GM18498 (cell line): ENCODE measurements around the gene FOCAD.

ENCODE experiments used
- ATAC-seq: cut with Tn5 transposase; IDR thresholded peaks from one replicate; pipeline ENCODE4 v1.9.1; 2021; ENCODE audit warnings: mild to moderate bottlenecking, moderate library complexity; ENCODE audit not compliant: unreplicated experiment

Gene FOCAD

GRCh38 chr9:20728493-20729220 is 44.6 kb downstream of the FOCAD start:
- no peak for ATAC-seq

- ATAC-seq: no peak
Measured at GRCh38 chr9:20729523-20729922, 45.5 kb downstream of the FOCAD start.

GRCh38 chr9:20732118-20732517 is 48.1 kb downstream of the FOCAD start:
- ATAC-seq: no peak

DNA sequence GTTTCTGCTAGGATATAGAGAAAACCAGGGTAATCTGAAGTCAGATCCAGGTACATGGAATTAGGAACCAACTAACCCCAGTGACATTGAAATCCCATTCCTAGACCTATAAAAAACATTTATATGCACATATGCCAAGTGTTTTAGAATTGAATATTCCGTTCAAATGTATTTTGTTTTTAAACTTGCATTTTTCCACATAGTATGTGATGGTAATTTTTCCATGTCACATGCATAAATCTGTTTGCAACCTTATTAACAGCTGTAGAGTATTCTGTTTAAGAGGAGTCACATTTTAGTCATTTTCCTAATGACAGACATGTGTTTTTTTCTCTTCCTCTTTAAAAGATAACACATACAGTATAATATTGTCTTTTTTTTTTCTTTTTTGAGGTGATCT is 50.2 kb downstream of the FOCAD start:
- ATAC-seq: no peak

DNA sequence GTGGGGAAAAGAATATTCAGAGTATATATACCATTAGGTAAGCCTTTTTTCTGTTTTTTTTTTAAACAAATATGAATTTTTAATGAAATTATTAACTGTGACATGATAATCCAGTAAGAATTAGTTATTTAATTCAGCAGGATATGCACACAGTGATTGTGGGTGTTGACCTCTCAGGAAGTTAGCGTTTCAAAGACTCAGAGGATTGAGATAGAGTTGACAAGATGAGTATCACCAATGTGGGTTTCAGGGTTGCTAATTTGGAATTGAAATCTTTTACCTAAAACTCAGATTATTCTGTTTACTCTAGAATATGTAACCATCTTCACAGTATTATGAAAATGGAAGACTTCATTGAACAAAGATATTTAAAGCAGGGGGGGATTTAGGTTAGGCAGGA is 56.2 kb downstream of the FOCAD start:
- ATAC-seq: no peak

DNA sequence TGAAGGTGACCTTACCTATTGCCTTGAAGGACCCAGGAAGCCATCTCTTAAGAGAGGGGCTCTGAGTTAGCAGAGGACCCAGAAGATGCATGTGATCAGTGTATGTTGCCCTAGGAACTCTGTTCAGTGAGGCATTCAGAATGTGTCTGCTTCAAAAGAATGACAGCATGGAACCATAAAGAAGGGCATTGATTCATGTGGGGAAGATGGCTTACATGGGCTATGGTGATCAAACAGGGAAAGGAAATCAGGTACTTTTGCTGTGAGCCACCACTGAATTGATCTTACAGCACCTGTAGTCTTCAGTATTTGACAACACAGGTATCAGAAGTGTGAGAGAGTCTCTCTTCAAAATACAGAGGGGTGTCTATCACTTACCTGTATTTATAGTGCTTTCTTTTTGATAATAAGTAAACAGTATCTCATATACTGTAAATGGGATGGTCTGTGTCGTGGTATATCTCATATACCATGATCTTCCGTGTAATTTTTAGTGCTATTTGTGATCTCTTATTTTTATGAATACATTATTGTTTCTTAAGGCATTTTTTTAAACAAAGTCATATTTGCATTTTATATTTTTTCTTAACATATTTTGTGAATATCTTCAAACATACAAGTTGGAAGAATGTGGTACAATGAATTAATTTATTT is 57.0 kb downstream of the FOCAD start:
- ATAC-seq: no peak

DNA sequence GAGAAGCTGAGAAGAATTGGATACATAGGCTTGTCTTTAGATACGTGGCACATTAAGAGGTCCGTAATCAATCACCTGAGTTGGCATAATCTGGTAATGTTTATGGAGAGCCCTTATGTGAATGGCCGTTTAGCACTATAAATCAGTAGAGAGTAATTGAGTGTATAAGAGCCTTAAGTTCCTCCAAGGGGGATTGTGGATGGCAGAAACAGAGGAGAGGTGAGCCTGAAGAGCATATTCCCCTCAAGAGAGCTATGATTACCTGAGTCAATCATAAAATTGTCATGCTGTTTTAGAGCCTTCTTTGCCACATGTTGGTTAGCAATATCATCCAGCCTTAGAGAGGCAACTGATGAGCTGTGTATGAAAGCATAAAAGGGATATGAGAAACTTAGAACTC is 58.8 kb downstream of the FOCAD start:
- ATAC-seq: no peak

- ATAC-seq: no peak
Measured at GRCh38 chr9:20744036-20744630, 60.1 kb downstream of the FOCAD start.

DNA sequence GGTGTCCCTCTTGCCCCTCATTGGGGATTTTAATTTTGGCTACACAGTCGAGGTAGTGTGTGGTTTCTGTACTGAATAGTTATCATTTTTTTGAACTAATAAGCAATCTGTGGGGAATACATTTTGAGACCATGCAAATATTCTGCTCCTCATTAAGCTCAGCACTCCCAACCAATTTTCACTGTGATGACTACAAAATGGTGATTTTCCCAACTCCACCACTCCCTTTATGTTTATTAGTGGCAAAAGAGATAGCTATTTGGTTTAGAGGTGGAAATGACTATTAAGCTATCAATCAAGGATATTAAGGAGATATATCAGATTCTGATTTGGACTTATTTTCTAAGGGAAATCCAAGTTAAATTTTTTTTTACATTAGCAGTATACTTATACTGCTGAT is 62.9 kb downstream of the FOCAD start:
- no peak for ATAC-seq

DNA sequence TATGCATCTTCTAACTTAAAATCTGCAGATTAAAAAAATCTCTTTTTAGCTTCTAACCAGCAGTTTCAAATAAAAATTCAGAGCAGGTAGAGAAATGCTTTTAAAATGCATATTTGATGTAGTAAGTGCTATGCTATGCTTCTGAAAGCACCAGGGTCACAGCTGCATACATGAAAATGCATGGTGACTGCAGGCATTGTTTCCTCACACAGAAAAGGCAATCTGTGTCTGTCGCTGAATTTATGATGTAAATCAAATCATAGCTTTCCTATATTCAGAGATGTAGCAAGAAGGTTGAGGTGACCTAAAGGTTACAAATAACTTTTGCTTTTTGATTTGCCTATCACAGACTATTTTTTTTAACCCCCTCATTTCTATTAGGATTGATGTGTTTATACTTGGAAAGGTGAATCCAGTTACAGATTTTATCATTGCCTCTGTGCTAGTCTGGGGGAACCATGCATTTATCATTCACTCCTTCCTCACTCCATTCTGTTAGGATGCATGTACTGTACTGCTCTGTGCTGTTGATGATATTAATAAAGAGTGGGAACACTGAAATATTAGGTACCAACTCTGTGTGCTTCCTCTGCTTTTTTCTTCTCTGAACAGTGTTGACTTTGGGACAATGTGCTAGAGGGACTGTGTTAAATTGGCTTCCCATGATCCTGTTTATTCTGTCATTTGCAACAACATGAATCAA is 65.6 kb downstream of the FOCAD start:
- ATAC-seq: no peak

DNA sequence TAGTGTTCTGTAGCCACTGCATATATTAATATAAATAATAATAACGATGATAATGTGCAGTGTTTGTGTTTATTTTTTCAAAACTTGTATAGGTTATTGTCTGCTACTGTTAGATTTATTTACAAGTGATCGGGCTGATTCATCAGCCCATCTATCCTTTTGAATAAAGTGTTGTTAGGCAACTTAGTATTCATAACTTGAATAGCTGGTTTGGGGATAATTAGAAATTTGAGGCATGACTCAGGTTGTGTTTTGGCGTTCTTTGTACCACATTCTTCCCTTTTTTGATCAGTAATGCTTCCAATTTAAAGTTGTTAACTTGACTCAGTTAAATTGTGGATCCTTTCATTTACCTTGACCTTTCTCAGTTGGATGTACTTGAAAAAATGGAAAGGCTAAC is 69.7 kb downstream of the FOCAD start:
- no peak for ATAC-seq

- ATAC-seq: no peak
Measured at GRCh38 chr9:20754556-20754955, 70.5 kb downstream of the FOCAD start.

GRCh38 chr9:20760246-20760891 is 76.3 kb downstream of the FOCAD start:
- no peak for ATAC-seq

DNA sequence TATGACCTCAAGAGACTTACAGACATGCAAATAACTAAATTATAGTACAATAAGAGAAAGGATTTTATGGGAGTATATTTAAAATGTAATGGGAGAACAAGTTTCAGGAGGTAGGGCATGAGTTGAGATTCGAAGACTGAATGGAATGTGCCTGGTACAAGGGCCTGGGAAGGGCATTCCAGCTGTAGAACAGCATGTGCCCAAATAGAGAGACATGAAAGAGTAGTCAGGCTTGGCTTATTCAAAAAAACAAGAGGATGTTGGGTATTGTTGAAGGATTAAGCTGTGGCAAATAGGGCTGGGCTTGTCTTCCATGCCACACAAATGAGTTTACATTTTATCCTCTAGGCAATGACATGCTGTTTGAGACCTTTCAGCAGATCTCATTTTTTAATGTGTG is 86.9 kb downstream of the FOCAD start:
- no peak for ATAC-seq

DNA sequence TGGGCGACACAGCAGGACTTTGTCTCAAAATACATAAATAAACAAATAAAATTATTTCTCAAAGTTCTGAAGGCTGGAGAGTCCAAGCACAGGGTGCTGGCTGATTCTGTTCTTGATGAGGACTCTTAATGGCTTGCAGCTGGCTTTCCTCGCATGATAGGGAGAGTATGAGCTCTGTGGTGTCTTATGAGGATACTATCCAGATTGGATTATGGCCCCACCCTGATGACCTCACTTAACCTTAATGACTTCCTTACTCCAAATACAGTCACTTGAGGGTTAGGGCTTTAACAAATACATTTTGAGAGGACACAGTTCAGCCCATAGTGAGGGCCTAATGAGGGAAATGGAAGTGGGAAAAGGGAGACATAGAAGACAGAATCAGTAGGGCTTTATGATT is 87.7 kb downstream of the FOCAD start:
- no peak for ATAC-seq

DNA sequence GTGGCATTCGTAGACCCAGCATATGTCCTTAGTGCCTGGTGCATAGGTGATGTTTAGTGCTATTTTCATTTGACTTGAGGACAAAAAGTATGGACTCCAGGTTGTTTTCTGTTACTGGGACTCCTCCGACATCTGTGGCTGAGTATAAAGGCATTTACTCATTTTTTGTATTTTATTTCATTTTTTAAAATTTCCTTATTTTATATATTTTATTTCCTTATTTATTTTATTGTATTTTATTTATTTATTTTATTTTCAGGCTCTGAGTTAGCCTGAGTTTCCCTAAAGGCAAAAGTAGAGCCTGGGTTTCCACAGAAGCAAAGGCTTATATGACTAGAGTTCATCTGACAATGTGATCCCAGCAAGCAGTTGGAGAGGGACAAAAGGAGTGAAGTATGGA is 91.6 kb downstream of the FOCAD start:
- no peak for ATAC-seq

DNA sequence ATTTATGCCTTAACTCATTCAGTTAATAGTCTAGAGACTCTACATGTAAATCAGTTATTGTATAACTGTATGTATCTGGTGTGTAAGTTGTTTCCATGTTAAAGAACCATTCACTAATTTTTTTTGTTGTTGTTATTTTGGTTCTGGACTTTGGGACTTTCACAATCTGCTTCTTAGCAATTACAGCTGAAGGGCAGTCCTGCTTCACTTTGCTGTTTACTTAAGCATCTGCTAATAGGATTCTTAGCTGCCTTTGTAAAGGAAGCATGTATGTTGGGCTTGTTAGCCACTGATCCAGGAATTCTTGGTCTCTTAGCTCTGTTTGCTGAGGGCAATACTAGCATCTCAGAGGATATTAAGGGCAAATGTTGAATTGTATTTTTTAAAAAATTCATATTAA is 97.0 kb downstream of the FOCAD start:
- no peak for ATAC-seq

DNA sequence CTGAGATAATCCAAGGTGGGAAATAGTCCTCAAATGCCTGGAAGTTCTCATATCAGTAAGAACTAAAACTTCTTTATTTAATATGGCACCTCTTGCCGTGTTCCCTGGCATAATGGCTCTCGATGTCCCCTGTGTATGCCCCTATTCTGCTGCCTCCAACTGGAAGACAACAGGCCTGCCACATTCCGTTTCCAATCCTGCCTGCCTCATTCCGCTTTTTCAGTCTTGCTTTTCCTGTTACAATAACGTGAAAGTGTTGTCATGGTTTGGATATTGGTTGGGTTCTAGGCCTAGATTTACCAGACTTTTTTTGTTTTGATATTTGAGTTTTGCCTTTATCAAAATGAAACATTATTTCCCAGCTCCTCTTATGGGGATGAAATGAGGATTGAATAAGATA is 98.2 kb downstream of the FOCAD start:
- ATAC-seq: no peak

GRCh38 chr9:20783057-20784038 is 99.3 kb downstream of the FOCAD start:
- no peak for ATAC-seq

DNA sequence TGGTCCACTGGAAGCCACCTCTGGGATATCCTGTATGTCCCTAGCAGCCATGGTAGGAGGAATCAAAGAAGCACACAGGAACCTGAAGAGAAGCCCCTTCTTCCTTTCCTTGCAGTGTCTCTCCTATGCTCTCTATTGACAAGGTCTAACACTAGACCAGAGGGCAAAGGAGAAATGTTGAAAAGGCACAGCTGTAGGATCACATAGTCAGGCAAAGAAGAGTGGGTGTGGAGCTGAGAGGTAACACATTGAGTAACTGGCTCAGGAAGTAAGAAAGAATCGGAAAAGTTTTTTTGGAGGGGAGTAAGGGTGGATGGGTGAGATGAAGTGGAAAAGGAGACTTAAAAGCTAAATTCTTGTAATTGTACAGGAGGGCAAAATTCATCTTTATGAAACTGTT is 100.1 kb downstream of the FOCAD start:
- ATAC-seq: no peak
